Measurements from ENCODE around the gene ERVK3-1. TPM values are rescaled to one million over a fixed set of nuclear protein-coding genes. Genes with fewer than 3 reads are reported as not detected.

The ERVK3-1 gene
- total RNA-seq, 2 experiments from 2014 or later: 40.6 to 43.0 TPM

GRCh38 chr19:58262922-58263296, 42.3 kb upstream of the ERVK3-1 start:
- Mint-ChIP-seq H3K4me1 (ENCODE audit: low read depth) (no peaks in the 10 kb centered on the region), H3K9me3 (peaks cover 53% of the 10 kb centered on the region), H3K4me3 (no peak overlapping the region), H3K27ac (no peak overlapping the region), H3K27me3 (no peaks in the 10 kb centered on the region), H3K36me3 (ENCODE audit: low read depth) (peaks cover 89% of the 10 kb centered on the region)
- ATAC-seq: no peak
- intact Hi-C loops (cut with micrococcal nuclease): no loop called here
- no peak for TF ChIP-seq CTCF (IDR thresholded peaks at IDR 0.05)
- ChIA-PET CTCF (no interaction called here), POLR2A (interaction anchor here (1.1 to 1.6 kb wide), 3 partner anchors 14 to 78 kb away, joined by 3 to 6 read pairs (median 5); no protein-coding TSS in a partner anchor)
- no peak for DNase-seq

DNA sequence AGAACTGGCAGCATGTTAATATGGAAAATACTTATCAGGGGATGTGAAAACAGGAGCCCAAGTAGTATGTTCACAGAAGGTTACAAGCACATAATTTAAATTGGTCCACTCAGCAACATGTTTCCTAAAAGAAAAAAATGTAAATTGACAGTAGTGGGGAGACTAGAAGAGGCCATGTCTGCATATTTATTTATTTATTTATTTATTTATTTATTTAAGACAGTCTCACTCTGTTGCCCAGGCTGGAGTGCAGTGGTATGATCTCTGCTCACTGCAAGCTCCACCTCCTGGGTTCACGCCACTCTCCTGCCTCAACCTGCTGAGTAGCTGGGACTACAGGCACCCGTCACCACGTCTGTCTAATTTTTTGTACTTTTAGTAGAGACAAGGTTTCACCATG, 40.1 kb upstream of the ERVK3-1 start:
- Mint-ChIP-seq H3K4me1 (ENCODE audit: low read depth) (no peaks in the 10 kb centered on the region), H3K27ac (no peak overlapping the region), H3K27me3 (no peaks in the 10 kb centered on the region), H3K36me3 (ENCODE audit: low read depth) (peaks cover 82% of the 10 kb centered on the region), H3K9me3 (peaks cover 46% of the 10 kb centered on the region), H3K4me3 (no peak overlapping the region)
- DNase-seq (no peak), ATAC-seq (no peak)
- intact Hi-C loops (cut with micrococcal nuclease): no loop called here
- POLR2A ChIA-PET: interaction anchor here (0.7 to 1.2 kb wide), 2 partner anchors 13 to 490 kb away, joined by 3 to 4 read pairs; no protein-coding TSS in a partner anchor
- no peak for TF ChIP-seq CTCF (IDR thresholded peaks at IDR 0.05)
- CTCF ChIA-PET: interaction anchor here (0.8 kb wide), 1 partner anchor 13 kb away, joined by 3 read pairs; no protein-coding TSS in a partner anchor

GRCh38 chr19:58268344-58268743, 36.8 kb upstream of the ERVK3-1 start:
- Mint-ChIP-seq H3K27me3 (no peaks in the 10 kb centered on the region), H3K9me3 (peaks cover 31% of the 10 kb centered on the region), H3K4me3 (no peak overlapping the region), H3K4me1 (ENCODE audit: low read depth) (no peaks in the 10 kb centered on the region), H3K27ac (no peak overlapping the region), H3K36me3 (ENCODE audit: low read depth) (peaks cover 78% of the 10 kb centered on the region)
- ATAC-seq: no peak
- POLR2A ChIA-PET: interaction anchor here (1.9 kb wide), 1 partner anchor 10 kb away, joined by 5 read pairs; the partner anchor contains the start of gene ZNF8
- CTCF ChIA-PET: no interaction called here
- TF ChIP-seq CTCF (IDR thresholded peaks at IDR 0.05): no peak
- no peak for DNase-seq
- intact Hi-C loops (cut with micrococcal nuclease): no loop called here

DNA sequence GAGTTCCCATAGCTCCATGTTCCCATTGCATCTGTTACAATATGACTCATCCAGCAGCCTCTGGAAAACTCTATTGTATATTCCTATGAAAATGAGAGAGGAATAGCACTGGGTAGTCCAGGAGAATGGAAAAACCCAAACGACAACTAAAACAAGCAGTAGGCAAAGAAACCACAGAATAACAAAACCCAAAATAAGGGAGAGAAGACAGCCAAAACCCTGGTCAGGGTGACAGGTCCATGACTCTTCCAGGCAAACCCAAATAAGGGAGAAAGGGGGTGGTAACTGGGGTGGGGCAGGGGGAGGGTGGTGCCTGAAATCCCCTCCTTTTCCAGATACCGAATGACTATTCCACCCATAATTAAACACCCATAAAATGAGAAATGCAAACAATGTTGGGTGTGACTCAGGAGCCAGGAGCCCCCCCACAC, 30.4 kb upstream of the ERVK3-1 start:
- Mint-ChIP-seq H3K27ac (no peak overlapping the region), H3K27me3 (no peaks in the 10 kb centered on the region), H3K36me3 (ENCODE audit: low read depth) (peaks cover 70% of the 10 kb centered on the region), H3K4me1 (ENCODE audit: low read depth) (peaks cover 12% of the 10 kb centered on the region), H3K9me3 (peaks cover 31% of the 10 kb centered on the region), H3K4me3 (no peak overlapping the region)
- CTCF ChIA-PET: no interaction called here
- DNase-seq (no peak), ATAC-seq (no peak)
- intact Hi-C loops (cut with micrococcal nuclease): no loop called here
- POLR2A ChIA-PET: no interaction called here
- TF ChIP-seq CTCF (IDR thresholded peaks at IDR 0.05): no peak

- no peak overlapping the region for H3K27ac Mint-ChIP-seq
- H3K9me3 Mint-ChIP-seq: peaks cover 26% of the 10 kb centered on the region
- H3K4me1 Mint-ChIP-seq (ENCODE audit: low read depth): peaks cover 20% of the 10 kb centered on the region
- DNase-seq (no peak), ATAC-seq (no peak)
- ChIA-PET POLR2A (interaction anchor here (1.0 kb wide), 1 partner anchor 47 kb away, joined by 3 read pairs; the partner anchor contains the start of gene ZNF544), CTCF (interaction anchor here (1.0 kb wide), 1 partner anchor 47 kb away, joined by 4 read pairs; the partner anchor contains the start of gene ZNF544)
- intact Hi-C loops (cut with micrococcal nuclease): no loop called here
- H3K36me3 Mint-ChIP-seq (ENCODE audit: low read depth): peaks cover 72% of the 10 kb centered on the region
- no peaks in the 10 kb centered on the region for H3K27me3 Mint-ChIP-seq
- H3K4me3 Mint-ChIP-seq: no peak overlapping the region
- TF ChIP-seq CTCF (IDR thresholded peaks at IDR 0.05): no peak
Measured at GRCh38 chr19:58275564-58275963, 29.6 kb upstream of the ERVK3-1 start.

All from activated CD8-positive, alpha-beta T cell treated with anti-CD3 and anti-CD28 coated beads for 36 hours (primary cell).